ENCODE data around the gene STARD3.
A peak's percentile ranks its signal among the peaks of the same experiment; 100 is the strongest.

DNA sequence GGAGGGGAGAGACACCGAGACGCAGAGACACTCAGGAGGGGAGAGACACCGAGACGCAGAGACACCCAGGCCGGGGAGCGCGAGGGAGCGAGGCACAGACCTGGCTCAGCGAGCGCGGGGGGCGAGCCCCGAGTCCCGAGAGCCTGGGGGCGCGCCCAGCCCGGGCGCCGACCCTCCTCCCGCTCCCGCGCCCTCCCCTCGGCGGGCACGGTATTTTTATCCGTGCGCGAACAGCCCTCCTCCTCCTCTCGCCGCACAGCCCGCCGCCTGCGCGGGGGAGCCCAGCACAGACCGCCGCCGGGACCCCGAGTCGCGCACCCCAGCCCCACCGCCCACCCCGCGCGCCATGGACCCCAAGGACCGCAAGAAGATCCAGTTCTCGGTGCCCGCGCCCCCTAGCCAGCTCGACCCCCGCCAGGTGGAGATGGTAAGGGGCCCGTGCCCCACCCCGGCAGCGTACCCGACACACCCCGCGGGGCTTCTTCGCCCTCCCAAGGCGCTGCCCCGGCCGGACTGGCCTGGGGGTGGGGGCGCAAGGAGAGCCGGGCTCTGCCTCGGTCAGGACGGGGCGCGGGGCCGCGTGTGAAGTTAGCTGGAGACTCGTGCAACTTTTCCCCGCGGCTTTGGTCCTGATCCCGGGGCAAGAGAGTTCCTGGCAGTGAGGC is 9.8 kb upstream of the STARD3 start:
- TF ChIP-seq CTCF (IDR thresholded peaks at IDR 0.05): no peak
- TF ChIP-seq POLR2A (IDR thresholded peaks at IDR 0.05): peak; percentile 3

Data from Peyer's patch (tissue), 4 donors.